Activated naive CD8-positive, alpha-beta T cell treated with anti-CD3 and anti-CD28 coated beads, Interleukin-2, amount 50 U/mL, for 24 hours (primary cell): ENCODE data around the gene GALNT18.
A peak's percentile ranks its signal among the peaks of the same experiment; 100 is the strongest.

Source experiments
- ATAC-seq: fragments of 150-1000 bp; cut with Tn5 transposase; one replicate; pipeline ENCODE4 v1.10.0; 2021
- DNase-seq: peaks from one replicate; pipeline ENCODE4 v3.0.0; 2021
- H3K27ac Mint-ChIP-seq: one replicate; pipeline ENCODE4 v1.8.0; 2021; ENCODE audit warnings: mild to moderate bottlenecking, mixed read lengths
- H3K27me3 Mint-ChIP-seq: one replicate; pipeline ENCODE4 v1.8.0; 2021; ENCODE audit warnings: mixed read lengths
- H3K36me3 Mint-ChIP-seq: one replicate; pipeline ENCODE4 v1.8.0; 2021; ENCODE audit warnings: low read depth, mixed read lengths
- H3K4me1 Mint-ChIP-seq: one replicate; pipeline ENCODE4 v1.8.0; 2021; ENCODE audit warnings: mixed read lengths
- H3K4me3 Mint-ChIP-seq: one replicate; pipeline ENCODE4 v1.8.0; 2021; ENCODE audit warnings: mild to moderate bottlenecking, moderate library complexity, mixed read lengths
- H3K9me3 Mint-ChIP-seq: one replicate; pipeline ENCODE4 v1.8.0; 2021; ENCODE audit warnings: mixed read lengths

Gene GALNT18

DNA sequence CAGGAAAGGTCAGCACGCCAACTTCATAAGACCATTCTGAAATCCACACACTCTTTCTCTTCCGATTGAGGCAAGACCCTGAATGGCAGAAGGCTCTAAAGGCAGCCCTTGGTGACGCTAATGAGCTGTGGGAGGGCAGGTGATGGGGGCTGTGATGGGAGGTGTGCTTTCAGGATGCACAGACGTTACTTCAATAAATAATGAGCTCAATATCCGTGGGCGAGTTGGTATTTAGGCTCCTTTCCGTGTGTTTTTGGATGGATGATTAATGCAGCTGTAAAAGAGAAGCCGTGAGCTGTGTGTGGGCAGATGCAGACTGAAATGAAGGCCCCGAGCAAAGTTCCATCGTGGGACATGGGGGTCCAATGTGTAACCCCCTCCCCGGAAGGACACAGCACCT, 138.2 kb downstream of the GALNT18 start:
- no peaks in the 10 kb centered on the region for H3K36me3 Mint-ChIP-seq
- no peak overlapping the region for H3K4me3 Mint-ChIP-seq
- H3K27me3 Mint-ChIP-seq, result peaks cover 5% of the 10 kb centered on the region
- ATAC-seq (no peak), DNase-seq (no peak)
- H3K27ac Mint-ChIP-seq, result no peak overlapping the region
- H3K4me1 Mint-ChIP-seq, result no peaks in the 10 kb centered on the region
- H3K9me3 Mint-ChIP-seq, result no peaks in the 10 kb centered on the region

DNA sequence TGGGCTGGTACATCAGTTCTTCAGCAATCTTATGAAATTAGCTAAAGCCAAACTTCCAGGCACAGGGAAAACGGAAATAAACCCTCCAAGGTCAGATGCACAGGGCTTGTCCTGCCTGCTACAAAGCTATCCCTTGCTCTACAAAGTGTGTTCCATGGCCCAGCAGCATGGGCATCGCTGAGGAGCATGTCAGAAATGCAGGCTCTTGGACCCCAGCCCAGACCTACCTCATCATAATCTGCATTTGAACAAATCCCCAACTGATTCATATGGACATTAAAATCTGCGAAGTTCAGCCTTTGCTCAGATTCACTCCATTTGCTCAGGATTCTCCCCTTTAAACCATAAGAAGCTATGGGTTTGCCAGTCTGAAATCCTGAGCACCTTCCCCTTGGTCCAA, 139.1 kb downstream of the GALNT18 start:
- Mint-ChIP-seq H3K9me3 (no peaks in the 10 kb centered on the region), H3K36me3 (no peaks in the 10 kb centered on the region), H3K4me3 (no peak overlapping the region), H3K27ac (no peak overlapping the region), H3K27me3 (peaks cover 5% of the 10 kb centered on the region), H3K4me1 (no peaks in the 10 kb centered on the region)
- DNase-seq (no peak), ATAC-seq (no peak)

DNA sequence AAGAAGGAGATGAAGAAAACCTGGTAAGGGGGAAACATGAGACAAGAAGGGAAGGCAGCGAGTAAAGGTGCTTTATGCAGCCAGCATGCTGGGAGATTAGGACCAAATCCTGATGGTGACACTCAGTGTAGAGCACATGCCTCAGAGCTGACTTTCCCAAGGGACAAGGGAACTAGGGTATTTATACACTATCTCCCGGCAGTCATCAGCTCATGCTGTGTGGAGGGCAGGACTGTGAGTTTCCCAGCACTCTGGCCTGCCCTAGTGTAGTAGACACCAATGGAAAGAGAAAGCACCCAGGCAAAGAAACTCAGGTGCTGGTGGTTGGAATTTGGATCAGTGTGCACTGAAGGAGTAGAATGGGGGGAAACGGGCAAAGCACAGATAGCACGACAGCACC, 140.4 kb downstream of the GALNT18 start:
- Mint-ChIP-seq H3K4me3 (no peak overlapping the region), H3K36me3 (no peaks in the 10 kb centered on the region), H3K27me3 (peaks cover 5% of the 10 kb centered on the region), H3K27ac (no peak overlapping the region), H3K4me1 (no peaks in the 10 kb centered on the region), H3K9me3 (no peaks in the 10 kb centered on the region)
- ATAC-seq (no peak), DNase-seq (no peak)

DNA sequence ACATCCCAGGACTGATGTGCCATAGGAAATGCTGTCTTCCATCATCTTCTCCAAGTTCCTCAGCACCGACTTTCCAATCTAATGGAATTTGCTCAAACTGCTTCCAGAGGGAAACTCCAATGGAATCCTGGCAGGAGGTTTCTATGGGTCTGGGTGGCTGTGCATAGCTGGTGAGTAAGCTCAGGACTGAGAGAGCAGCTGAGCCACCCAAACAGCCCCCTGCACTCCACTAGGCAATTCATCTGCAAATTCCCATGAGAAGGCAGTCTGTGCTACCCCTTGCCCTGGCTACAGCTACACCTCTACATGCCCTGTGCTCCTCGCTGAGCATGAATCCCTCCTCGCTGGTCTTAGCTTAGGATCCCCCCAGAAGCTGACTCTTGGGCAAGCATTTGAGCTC, 140.8 kb downstream of the GALNT18 start:
- H3K36me3 Mint-ChIP-seq, result no peaks in the 10 kb centered on the region

DNA sequence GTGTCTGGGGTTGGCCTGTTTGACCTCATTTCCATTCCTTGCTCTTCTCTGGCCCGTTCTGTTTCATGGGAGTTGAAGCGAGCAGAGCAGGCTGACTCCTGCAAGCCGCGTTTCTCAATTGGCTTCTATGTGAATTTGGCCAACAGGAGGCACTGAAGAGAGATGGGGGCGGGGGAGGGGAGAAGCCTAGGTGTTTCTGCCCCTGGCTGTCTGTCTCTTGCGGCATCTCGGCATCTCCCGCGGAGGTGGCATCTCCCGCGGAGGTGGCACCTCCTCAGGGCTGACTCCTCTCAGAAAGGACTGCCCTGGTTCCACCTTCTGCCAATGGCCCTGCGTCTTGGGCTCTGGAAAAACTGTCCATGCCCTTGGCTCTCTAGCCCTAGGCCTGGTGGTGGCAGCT, 143.1 kb downstream of the GALNT18 start:
- no peak overlapping the region for H3K4me3 Mint-ChIP-seq
- H3K27me3 Mint-ChIP-seq, result no peaks in the 10 kb centered on the region
- H3K27ac Mint-ChIP-seq, result no peak overlapping the region
- no peaks in the 10 kb centered on the region for H3K4me1 Mint-ChIP-seq
- DNase-seq (no peak), ATAC-seq (no peak)
- H3K9me3 Mint-ChIP-seq, result no peaks in the 10 kb centered on the region
- no peaks in the 10 kb centered on the region for H3K36me3 Mint-ChIP-seq

More for the DNA sequence above, 140.8 kb downstream of the GALNT18 start:
- H3K4me1 Mint-ChIP-seq, result no peaks in the 10 kb centered on the region
- DNase-seq (no peak), ATAC-seq (no peak)
- H3K9me3 Mint-ChIP-seq, result no peaks in the 10 kb centered on the region
- H3K27me3 Mint-ChIP-seq, result peaks cover 5% of the 10 kb centered on the region
- H3K27ac Mint-ChIP-seq, result no peak overlapping the region
- no peak overlapping the region for H3K4me3 Mint-ChIP-seq

DNA sequence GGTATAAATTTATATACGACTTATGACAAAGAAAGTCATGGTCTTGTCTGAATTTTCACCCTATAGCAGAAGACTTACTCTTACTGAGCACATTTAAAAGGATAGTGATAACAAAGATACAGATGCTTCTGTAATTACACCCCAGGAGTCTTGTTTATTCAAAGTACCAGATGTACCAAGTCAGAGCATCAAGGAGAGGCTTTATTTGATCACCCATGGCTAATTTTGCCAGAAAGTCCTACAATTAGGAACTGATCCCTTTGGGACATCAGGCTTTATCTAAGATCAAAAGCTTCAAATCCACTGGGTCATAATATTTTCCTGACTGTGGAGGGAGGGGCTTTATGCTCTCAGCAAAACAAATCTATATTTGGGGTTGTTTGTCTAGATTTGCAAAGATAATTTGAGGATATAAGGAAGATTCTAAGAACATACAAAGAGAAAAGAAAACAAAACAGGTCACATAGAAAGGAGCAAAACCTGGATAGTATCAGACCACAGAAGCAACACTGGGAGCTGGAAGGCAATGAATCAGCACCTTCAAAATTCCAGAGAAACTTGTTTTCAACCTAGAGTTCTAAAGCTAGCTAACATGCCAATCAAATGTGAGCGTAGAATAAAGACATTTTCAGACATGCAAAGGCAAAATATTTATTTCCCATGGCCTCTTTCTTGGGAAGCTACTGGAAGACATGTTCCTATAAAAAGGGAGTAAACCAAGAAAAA, 143.9 kb downstream of the GALNT18 start:
- Mint-ChIP-seq H3K36me3 (no peaks in the 10 kb centered on the region), H3K27ac (no peak overlapping the region), H3K27me3 (no peaks in the 10 kb centered on the region), H3K4me3 (no peak overlapping the region), H3K9me3 (no peaks in the 10 kb centered on the region), H3K4me1 (no peaks in the 10 kb centered on the region)
- ATAC-seq (no peak), DNase-seq (no peak)

DNA sequence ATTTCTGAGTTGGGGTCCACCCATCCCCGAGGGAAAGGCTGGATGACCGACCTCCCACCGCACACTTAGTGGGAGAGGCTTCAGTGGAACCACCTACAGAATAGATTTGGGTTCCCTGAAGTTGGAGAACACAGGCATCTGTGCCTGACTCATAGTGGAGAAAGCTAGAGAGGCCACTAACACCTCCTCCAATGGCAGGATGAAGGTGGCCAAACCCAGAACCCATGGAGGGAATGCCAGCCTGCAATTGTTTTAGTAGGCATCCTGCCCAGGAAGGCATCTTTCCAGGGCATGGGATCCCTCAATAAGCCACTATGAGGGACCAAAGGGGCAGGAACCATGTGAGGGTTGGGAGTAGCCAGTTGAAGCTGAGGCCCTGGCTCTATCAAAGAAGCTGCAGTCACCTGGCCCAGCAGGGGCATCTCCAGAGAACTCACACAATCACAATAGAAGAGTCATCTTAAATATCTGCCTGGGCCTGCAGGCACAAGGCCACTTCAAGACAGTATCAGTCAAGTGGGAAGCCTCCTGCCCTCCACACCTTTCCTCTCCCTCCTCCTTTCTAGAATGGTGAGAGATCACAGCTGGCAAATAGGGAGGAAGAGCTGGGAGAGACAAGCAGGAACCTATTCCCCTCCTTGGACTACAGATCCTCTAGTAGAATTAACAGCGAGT, 144.7 kb downstream of the GALNT18 start:
- no peak for DNase-seq
- Mint-ChIP-seq H3K27me3 (no peaks in the 10 kb centered on the region), H3K4me3 (no peak overlapping the region), H3K36me3 (no peaks in the 10 kb centered on the region), H3K27ac (no peak overlapping the region), H3K9me3 (no peaks in the 10 kb centered on the region), H3K4me1 (no peaks in the 10 kb centered on the region)
- ATAC-seq, result no peak

DNA sequence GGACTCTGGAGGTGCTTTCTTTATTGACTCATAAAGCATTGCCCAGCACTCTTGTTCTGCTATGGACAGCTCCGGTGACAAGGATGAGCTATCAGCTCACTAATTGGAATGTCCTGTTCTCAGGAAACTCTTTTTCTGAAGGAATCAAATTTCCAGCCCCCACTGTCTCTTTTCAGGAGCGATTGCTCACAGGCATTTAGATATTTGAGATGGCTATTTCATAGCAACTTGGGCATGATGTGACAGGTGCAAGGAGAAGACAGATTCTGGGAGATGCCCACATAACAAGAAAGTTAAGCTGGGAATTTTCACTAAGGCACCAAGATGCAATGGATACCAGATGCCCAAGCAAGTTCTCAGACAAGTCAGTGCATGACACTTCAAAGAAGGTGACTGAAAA, 145.3 kb downstream of the GALNT18 start:
- H3K9me3 Mint-ChIP-seq, result no peaks in the 10 kb centered on the region
- H3K4me3 Mint-ChIP-seq, result no peak overlapping the region
- DNase-seq (no peak), ATAC-seq (no peak)
- H3K27ac Mint-ChIP-seq, result no peak overlapping the region
- no peaks in the 10 kb centered on the region for H3K4me1 Mint-ChIP-seq
- no peaks in the 10 kb centered on the region for H3K36me3 Mint-ChIP-seq
- no peaks in the 10 kb centered on the region for H3K27me3 Mint-ChIP-seq

DNA sequence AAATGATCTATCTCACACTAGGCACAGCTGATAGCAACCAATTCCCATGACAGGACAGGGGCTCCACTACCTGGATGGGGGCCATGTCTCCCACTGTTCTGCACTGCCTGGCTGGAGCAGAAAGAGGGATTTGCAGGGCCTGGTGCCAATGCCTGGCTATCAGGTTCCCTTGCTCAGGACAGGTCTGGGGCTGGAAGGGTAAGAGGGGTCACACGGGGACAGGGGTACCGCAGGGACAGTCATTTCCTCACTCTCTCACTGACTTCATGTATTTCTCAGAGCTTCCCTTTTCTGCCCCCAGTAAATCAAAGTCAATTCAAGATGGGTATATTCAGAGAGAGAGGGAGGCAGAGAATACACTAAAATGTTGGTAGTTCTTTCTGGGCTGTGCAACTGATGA, 149.7 kb downstream of the GALNT18 start:
- H3K36me3 Mint-ChIP-seq, result no peaks in the 10 kb centered on the region
- no peak for DNase-seq
- peak; percentile 41 for ATAC-seq
- H3K27me3 Mint-ChIP-seq, result no peaks in the 10 kb centered on the region
- no peaks in the 10 kb centered on the region for H3K4me1 Mint-ChIP-seq
- H3K9me3 Mint-ChIP-seq, result no peaks in the 10 kb centered on the region
- no peak overlapping the region for H3K27ac Mint-ChIP-seq
- H3K4me3 Mint-ChIP-seq, result no peak overlapping the region

DNA sequence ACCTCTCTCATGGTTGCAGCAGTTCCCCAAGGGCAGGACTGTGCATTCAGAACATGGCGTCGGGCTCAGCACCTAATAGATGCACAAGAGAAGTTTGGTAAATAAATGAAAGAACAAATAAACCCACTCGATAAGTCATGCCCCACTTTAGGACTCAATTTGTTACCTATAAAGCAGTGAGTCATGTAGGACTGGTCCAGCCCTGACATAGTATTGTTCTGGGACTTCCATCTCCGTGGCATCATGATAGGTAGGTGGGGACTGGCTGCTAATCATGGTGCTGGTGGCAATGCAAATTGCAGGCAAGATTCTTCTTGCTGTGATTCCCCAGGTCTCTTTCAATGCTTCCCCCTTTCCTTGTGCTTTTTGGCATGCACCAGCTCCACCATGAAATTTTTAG, 150.6 kb downstream of the GALNT18 start:
- Mint-ChIP-seq H3K4me1 (no peaks in the 10 kb centered on the region), H3K36me3 (no peaks in the 10 kb centered on the region), H3K27ac (no peak overlapping the region), H3K27me3 (no peaks in the 10 kb centered on the region), H3K9me3 (no peaks in the 10 kb centered on the region), H3K4me3 (no peak overlapping the region)
- no peak for DNase-seq
- ATAC-seq, result no peak

DNA sequence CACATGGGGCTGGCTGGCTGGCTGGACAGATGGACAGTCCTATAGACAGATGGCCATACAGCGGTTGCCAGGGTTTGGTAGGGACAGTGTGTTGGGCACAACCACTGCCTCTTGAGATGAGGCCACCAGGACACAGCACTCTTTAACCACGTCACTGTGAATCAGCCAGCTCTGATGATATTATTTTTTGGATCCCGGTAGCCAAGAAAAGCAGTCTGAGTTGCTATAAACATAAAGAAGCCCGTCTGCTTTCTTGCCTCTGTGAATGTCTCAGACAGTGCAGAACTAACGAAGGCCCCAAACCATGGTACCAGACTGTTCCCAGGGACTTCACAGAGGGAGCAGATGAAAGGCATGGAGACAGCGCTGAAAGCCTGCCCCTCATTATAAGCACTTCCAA, 152.9 kb downstream of the GALNT18 start:
- no peak overlapping the region for H3K27ac Mint-ChIP-seq
- H3K9me3 Mint-ChIP-seq, result no peaks in the 10 kb centered on the region
- H3K27me3 Mint-ChIP-seq, result no peaks in the 10 kb centered on the region
- no peak for ATAC-seq
- no peak for DNase-seq
- no peaks in the 10 kb centered on the region for H3K36me3 Mint-ChIP-seq
- no peak overlapping the region for H3K4me3 Mint-ChIP-seq
- H3K4me1 Mint-ChIP-seq, result no peaks in the 10 kb centered on the region

DNA sequence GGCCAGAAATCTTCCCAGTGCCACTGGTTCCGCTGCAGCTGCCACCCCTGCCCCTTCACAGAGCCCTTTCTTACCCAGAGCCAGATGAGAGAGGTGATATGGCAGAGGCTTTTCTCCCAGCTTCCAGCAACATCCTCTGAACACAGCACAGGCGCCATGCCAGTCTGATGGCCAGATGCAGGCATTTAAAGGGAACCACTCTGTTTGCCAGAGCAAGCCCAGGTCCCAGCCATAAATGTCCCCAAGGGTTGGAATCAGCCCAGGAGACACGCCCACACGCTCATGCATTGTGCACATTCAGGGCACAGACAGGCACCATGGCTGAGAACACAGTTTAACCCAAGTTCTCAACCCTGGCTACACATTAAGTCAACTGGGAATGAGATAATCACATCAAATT, 154.5 kb downstream of the GALNT18 start:
- H3K4me3 Mint-ChIP-seq, result no peak overlapping the region
- DNase-seq (no peak), ATAC-seq (no peak)
- no peak overlapping the region for H3K27ac Mint-ChIP-seq
- no peaks in the 10 kb centered on the region for H3K27me3 Mint-ChIP-seq
- H3K4me1 Mint-ChIP-seq, result no peaks in the 10 kb centered on the region
- no peaks in the 10 kb centered on the region for H3K36me3 Mint-ChIP-seq
- H3K9me3 Mint-ChIP-seq, result no peaks in the 10 kb centered on the region

DNA sequence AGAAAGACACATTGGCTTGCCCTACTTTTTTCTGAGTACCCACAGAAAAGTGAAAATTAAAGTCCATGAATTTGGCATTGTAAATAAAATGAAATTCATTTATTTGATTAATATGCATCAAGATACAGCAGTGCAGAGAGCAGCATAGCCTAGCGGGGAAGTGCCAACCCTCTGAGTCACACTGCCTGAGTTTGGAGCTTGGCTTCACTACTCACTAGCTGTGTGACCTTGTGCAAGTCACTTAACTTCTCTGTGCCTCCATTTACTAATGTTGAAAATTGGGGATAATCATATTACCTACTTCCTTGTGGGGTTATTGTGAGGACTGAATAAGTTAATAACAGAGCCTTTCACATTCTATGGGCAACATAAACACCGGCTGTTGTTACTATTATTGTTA, 157.2 kb downstream of the GALNT18 start:
- H3K36me3 Mint-ChIP-seq, result no peaks in the 10 kb centered on the region
- H3K9me3 Mint-ChIP-seq, result no peaks in the 10 kb centered on the region
- DNase-seq (no peak), ATAC-seq (no peak)
- no peak overlapping the region for H3K27ac Mint-ChIP-seq
- no peaks in the 10 kb centered on the region for H3K27me3 Mint-ChIP-seq
- no peaks in the 10 kb centered on the region for H3K4me1 Mint-ChIP-seq
- H3K4me3 Mint-ChIP-seq, result no peak overlapping the region

DNA sequence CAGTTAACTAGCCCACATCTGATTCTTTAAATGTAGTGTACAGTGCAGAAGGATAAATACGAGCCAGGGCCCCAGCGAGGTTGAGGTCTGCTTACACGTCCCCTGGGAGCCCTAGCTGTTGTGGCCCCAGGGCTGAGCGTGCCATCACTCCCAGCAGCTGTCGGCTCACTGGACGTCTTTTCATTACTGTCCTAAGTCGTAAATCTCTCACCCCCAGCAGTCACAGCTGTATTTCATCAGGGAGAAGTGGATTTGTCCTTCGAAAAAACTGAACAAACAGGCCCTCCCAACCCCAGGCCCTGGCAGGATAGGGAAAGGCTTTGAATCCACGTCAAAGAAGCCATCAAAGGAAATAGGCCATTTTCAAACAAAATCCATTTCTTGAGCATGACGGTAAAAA, 158.4 kb downstream of the GALNT18 start:
- no peaks in the 10 kb centered on the region for H3K27me3 Mint-ChIP-seq
- DNase-seq, result no peak
- no peaks in the 10 kb centered on the region for H3K9me3 Mint-ChIP-seq
- H3K27ac Mint-ChIP-seq, result no peak overlapping the region
- H3K4me3 Mint-ChIP-seq, result no peak overlapping the region
- H3K4me1 Mint-ChIP-seq, result no peaks in the 10 kb centered on the region
- no peak for ATAC-seq
- no peaks in the 10 kb centered on the region for H3K36me3 Mint-ChIP-seq

DNA sequence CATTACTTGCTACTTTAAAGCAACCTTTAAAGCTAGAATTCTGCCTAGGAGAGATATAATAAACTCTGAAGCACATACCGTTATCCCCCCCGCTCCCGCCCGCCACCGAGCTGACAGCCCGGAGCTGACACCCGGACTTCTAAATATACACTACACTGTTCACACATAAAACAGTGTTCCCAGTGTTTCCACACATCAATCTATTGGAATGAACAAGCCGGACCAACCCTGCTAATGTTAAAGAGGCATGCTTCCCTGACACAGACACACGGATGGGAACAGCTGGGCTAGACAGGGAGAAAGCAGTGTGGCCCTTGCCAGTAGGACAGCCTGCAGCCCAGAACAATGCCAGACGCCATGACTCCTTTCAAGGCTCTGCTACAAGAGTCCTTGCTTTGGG, 160.3 kb downstream of the GALNT18 start:
- DNase-seq, result no peak
- Mint-ChIP-seq H3K9me3 (no peaks in the 10 kb centered on the region), H3K27ac (no peak overlapping the region)

More for the DNA sequence above, 160.3 kb downstream of the GALNT18 start:
- ATAC-seq, result no peak
- H3K36me3 Mint-ChIP-seq, result no peaks in the 10 kb centered on the region
- H3K4me1 Mint-ChIP-seq, result no peaks in the 10 kb centered on the region
- H3K4me3 Mint-ChIP-seq, result no peak overlapping the region
- H3K27me3 Mint-ChIP-seq, result no peaks in the 10 kb centered on the region
